Stimulated activated CD4-positive, alpha-beta T cell treated with anti-CD3 and anti-CD28 coated beads, Interleukin-1b, Interleukin-23, amount 100 ng/mL, for 48 hours (primary cell): ENCODE measurements around the gene CTNNA2.

Experiments used
- DNase-seq: peaks from one replicate; pipeline ENCODE4 v3.0.0-alpha.2; 2020

Gene CTNNA2

GRCh38 chr2:80303006-80303908, 790.4 kb downstream of the CTNNA2 start:
- no peak for DNase-seq

GRCh38 chr2:80303909-80304837, 791.3 kb downstream of the CTNNA2 start, which contains the start of gene LRRTM1:
Gene LRRTM1 (minus strand): TSS chr2:80304752. CDS start chr2:80303819, 933 bp downstream.
- DNase-seq = no peak

GRCh38 chr2:80311304-80311703, 798.5 kb downstream of the CTNNA2 start:
- DNase-seq = no peak

- no peak for DNase-seq
Observed at GRCh38 chr2:80312282-80312839, 799.5 kb downstream of the CTNNA2 start.

GRCh38 chr2:80322311-80322920, 809.6 kb downstream of the CTNNA2 start:
- no peak for DNase-seq

- no peak for DNase-seq
Observed at GRCh38 chr2:80322958-80323357, 810.1 kb downstream of the CTNNA2 start.

GRCh38 chr2:80323610-80324009, 810.8 kb downstream of the CTNNA2 start:
- no peak for DNase-seq

GRCh38 chr2:80324525-80324924, 811.7 kb downstream of the CTNNA2 start:
- DNase-seq = no peak

- DNase-seq = no peak
Observed at GRCh38 chr2:80326214-80326613, 813.4 kb downstream of the CTNNA2 start.

GRCh38 chr2:80326861-80327260, 814.0 kb downstream of the CTNNA2 start:
- no peak for DNase-seq

GRCh38 chr2:80328159-80328571, 815.3 kb downstream of the CTNNA2 start:
- DNase-seq = no peak

- no peak for DNase-seq
Observed at GRCh38 chr2:80329491-80329890, 816.6 kb downstream of the CTNNA2 start.

- DNase-seq = no peak
Observed at GRCh38 chr2:80330527-80331450, 817.9 kb downstream of the CTNNA2 start.

GRCh38 chr2:80333886-80334285, 821.0 kb downstream of the CTNNA2 start:
- no peak for DNase-seq

GRCh38 chr2:80335411-80335810, 822.6 kb downstream of the CTNNA2 start:
- DNase-seq = no peak

- DNase-seq = no peak
Observed at GRCh38 chr2:80338794-80339193, 825.9 kb downstream of the CTNNA2 start.

- DNase-seq = no peak
Observed at GRCh38 chr2:80340022-80340421, 827.2 kb downstream of the CTNNA2 start.

GRCh38 chr2:80348078-80348477, 835.2 kb downstream of the CTNNA2 start:
- no peak for DNase-seq

GRCh38 chr2:80348953-80349352, 836.1 kb downstream of the CTNNA2 start:
- DNase-seq = no peak

GRCh38 chr2:80351231-80351630, 838.4 kb downstream of the CTNNA2 start:
- no peak for DNase-seq

- no peak for DNase-seq
Observed at GRCh38 chr2:80354858-80355257, 842.0 kb downstream of the CTNNA2 start.

GRCh38 chr2:80361904-80362303, 849.1 kb downstream of the CTNNA2 start:
- DNase-seq = no peak
